Loucy (cell line): ENCODE measurements around the gene HBE1.
"Not testable (repeated sequence)": the region's sequence is repeated elsewhere in the genome, so short reads cannot be mapped to it uniquely, and the experiment has no call there.

ENCODE experiments used
- H2AFZ ChIP-seq: fragments of 200-600 bp; sonication (generic); 2 replicates; pipeline ENCODE4 v1.6.0; 2016; ENCODE audit warnings: antibody characterized with exemption, mild to moderate bottlenecking, low read length, moderate library complexity
- H3F3A ChIP-seq: fragments of 200-600 bp; 2 replicates; pipeline ENCODE4 v1.6.0; 2016; ENCODE audit warnings: antibody characterized with exemption, low read depth, mild to moderate bottlenecking
- H3K27me3 ChIP-seq: fragments of 200-600 bp; sonication (generic); 2 replicates; pipeline ENCODE4 v1.6.1; 2014; ENCODE audit warnings: low read length, mild to moderate bottlenecking; ENCODE audit not compliant: insufficient read depth, poor library complexity, severe bottlenecking
- H3K36me3 ChIP-seq: fragments of 200-600 bp; sonication (generic); 2 replicates; pipeline ENCODE4 v1.6.1; 2016; ENCODE audit warnings: low read length; ENCODE audit not compliant: insufficient read depth
- H3K4me1 ChIP-seq: fragments of 200-600 bp; sonication (generic); 2 replicates; pipeline ENCODE4 v1.5.1; 2014; ENCODE audit warnings: low read length, mild to moderate bottlenecking; ENCODE audit not compliant: insufficient read depth, poor library complexity, severe bottlenecking
- H3K4me2 ChIP-seq: fragments of 200-600 bp; sonication (generic); 2 replicates; pipeline ENCODE4 v1.6.0; 2014; ENCODE audit warnings: antibody characterized with exemption, low read length, low read depth, mild to moderate bottlenecking; ENCODE audit not compliant: poor library complexity, severe bottlenecking
- H3K4me3 ChIP-seq: fragments of 200-600 bp; sonication (generic); 2 replicates; pipeline ENCODE4 v1.5.1; 2014; ENCODE audit warnings: low read length, mild to moderate bottlenecking, mixed read lengths; ENCODE audit not compliant: poor library complexity, severe bottlenecking
- H3K79me2 ChIP-seq: fragments of 200-600 bp; sonication (generic); 2 replicates; pipeline ENCODE4 v1.6.1; 2014; ENCODE audit warnings: low read length; ENCODE audit not compliant: insufficient read depth
- H3K9ac ChIP-seq: fragments of 200-600 bp; sonication (generic); 2 replicates; pipeline ENCODE4 v1.6.0; 2014; ENCODE audit warnings: mild to moderate bottlenecking, low read depth, low read length, moderate library complexity; ENCODE audit not compliant: poor library complexity, severe bottlenecking
- H3K9me2 ChIP-seq: fragments of 200-600 bp; sonication (generic); replicated peaks from 2 replicates; pipeline ENCODE4 v1.6.1; 2016; ENCODE audit warnings: low read depth, low read length, mixed read lengths
- H3K9me3 ChIP-seq: fragments of 200-600 bp; sonication (generic); 2 replicates; pipeline ENCODE4 v1.6.1; 2014; ENCODE audit warnings: mild to moderate bottlenecking, antibody characterized with exemption, low read length, low read depth; ENCODE audit not compliant: insufficient read depth
- H4K20me1 ChIP-seq: fragments of 200-600 bp; sonication (generic); 2 replicates; pipeline ENCODE4 v1.6.0; 2014; ENCODE audit warnings: antibody characterized with exemption, low read length, mild to moderate bottlenecking; ENCODE audit not compliant: insufficient read depth, poor library complexity, severe bottlenecking
- EZH2phosphoT487 ChIP-seq: fragments of 200-600 bp; IDR thresholded peaks from 2 replicates; pipeline ENCODE4 v1.6.1; 2018; ENCODE audit warnings: antibody characterized with exemption, mild to moderate bottlenecking, moderate library complexity, borderline replicate concordance
- TF ChIP-seq, protein P1 (sequence below): fragments of 200-600 bp; sonication (generic); conservative IDR thresholded peaks from 2 replicates; pipeline ENCODE4 v1.5.1; 2014; ENCODE audit warnings: mild to moderate bottlenecking, antibody characterized with exemption, low read length

Gene HBE1

GRCh38 chr11:5269715-5270147 is at the start of gene HBE1:
Gene HBE1, minus strand, starts transcription at chr11:5269945. Its CDS starts 55 bp downstream, at chr11:5269890.
- no peak within 1 kb of the TSS for H3K4me2 ChIP-seq

DNA sequence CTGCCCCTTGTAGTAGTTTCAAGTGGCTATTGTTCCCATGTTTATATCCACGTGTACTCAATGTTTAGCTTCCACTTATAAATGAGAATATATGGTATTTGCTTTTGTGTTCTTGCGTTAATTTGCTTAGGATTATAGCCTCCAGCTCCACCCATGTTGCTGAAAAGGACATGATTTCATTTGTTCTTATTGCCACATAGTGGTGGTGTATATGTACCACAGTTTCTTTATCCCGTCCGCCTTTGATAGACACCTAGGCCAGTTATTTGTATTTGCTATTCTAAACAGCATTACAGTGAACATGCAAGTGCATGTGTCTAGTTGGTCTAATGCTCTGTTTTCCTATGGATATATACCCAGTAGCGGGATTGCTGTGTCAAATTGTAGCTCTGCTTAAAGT is 47.5 kb upstream of the HBE1 start:
- no peaks in the 10 kb centered on the region for H3K9me3 ChIP-seq
- no peak overlapping the region for H3K9ac ChIP-seq
- no peaks in the 10 kb centered on the region for H3K4me1 ChIP-seq
- H3K27me3 ChIP-seq = no peaks in the 10 kb centered on the region
- H3K36me3 ChIP-seq = no peaks in the 10 kb centered on the region
- no peak overlapping the region for H2AFZ ChIP-seq
- no peaks in the 10 kb centered on the region for H3K79me2 ChIP-seq
- H3K9me2 ChIP-seq = no peaks in the 10 kb centered on the region
- no peak overlapping the region for H3K4me2 ChIP-seq
- no peaks in the 10 kb centered on the region for H3F3A ChIP-seq
- H3K4me3 ChIP-seq = no peak overlapping the region
- no peak for TF ChIP-seq EZH2phosphoT487
- TF ChIP-seq, protein P1, sequence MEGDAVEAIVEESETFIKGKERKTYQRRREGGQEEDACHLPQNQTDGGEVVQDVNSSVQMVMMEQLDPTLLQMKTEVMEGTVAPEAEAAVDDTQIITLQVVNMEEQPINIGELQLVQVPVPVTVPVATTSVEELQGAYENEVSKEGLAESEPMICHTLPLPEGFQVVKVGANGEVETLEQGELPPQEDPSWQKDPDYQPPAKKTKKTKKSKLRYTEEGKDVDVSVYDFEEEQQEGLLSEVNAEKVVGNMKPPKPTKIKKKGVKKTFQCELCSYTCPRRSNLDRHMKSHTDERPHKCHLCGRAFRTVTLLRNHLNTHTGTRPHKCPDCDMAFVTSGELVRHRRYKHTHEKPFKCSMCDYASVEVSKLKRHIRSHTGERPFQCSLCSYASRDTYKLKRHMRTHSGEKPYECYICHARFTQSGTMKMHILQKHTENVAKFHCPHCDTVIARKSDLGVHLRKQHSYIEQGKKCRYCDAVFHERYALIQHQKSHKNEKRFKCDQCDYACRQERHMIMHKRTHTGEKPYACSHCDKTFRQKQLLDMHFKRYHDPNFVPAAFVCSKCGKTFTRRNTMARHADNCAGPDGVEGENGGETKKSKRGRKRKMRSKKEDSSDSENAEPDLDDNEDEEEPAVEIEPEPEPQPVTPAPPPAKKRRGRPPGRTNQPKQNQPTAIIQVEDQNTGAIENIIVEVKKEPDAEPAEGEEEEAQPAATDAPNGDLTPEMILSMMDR = no peak
- no peaks in the 10 kb centered on the region for H4K20me1 ChIP-seq

More at GRCh38 chr11:5269715-5270147, at the start of gene HBE1:
- H2AFZ ChIP-seq = no peak within 1 kb of the TSS
- H3K27me3 ChIP-seq = no peaks in the 10 kb centered on the region
- no peaks in the 10 kb centered on the region for H3K9me2 ChIP-seq
- H3K4me1 ChIP-seq = no peaks in the 10 kb centered on the region
- no peaks in the 10 kb centered on the region for H3K36me3 ChIP-seq
- H4K20me1 ChIP-seq = no peaks in the 10 kb centered on the region
- H3K79me2 ChIP-seq = no peaks in the 10 kb centered on the region
- no peaks in the 10 kb centered on the region for H3K9me3 ChIP-seq
- H3K9ac ChIP-seq = no peak within 1 kb of the TSS
- TF ChIP-seq, protein P1 = no peak
- no peak for TF ChIP-seq EZH2phosphoT487
- H3F3A ChIP-seq = no peaks in the 10 kb centered on the region
- no peak within 1 kb of the TSS for H3K4me3 ChIP-seq

GRCh38 chr11:5313326-5314023 is 43.7 kb upstream of the HBE1 start:
- H3K4me1 ChIP-seq, H3K27me3 ChIP-seq, H4K20me1 ChIP-seq, H3K4me3 ChIP-seq, H3K79me2 ChIP-seq, H3K9me3 ChIP-seq, H3K4me2 ChIP-seq, H3K9ac ChIP-seq, H3K9me2 ChIP-seq, H2AFZ ChIP-seq, H3K36me3 ChIP-seq, H3F3A ChIP-seq: not testable (repeated sequence)

- Histone ChIP-seq H3K4me1 (no peaks in the 10 kb centered on the region), H3K9me2 (no peaks in the 10 kb centered on the region), H3K79me2 (no peaks in the 10 kb centered on the region), H4K20me1 (no peaks in the 10 kb centered on the region), H3K27me3 (no peaks in the 10 kb centered on the region), H3K4me2 (no peak overlapping the region), H3K9ac (no peak overlapping the region), H3K4me3 (no peak overlapping the region), H2AFZ (no peak overlapping the region), H3F3A (no peaks in the 10 kb centered on the region), H3K36me3 (no peaks in the 10 kb centered on the region), H3K9me3 (no peaks in the 10 kb centered on the region)
- TF ChIP-seq, protein P1 = no peak
- no peak for TF ChIP-seq EZH2phosphoT487
Measured at GRCh38 chr11:5310423-5310822, 40.7 kb upstream of the HBE1 start.
